Epidermal melanocyte (primary cell): ENCODE data around the gene MRPL34.
"Not testable (repeated sequence)": the region's sequence is repeated elsewhere in the genome, so short reads cannot be mapped to it uniquely, and the experiment has no call there.

Experiments used
- DNase-seq: peaks from one replicate; pipeline ENCODE4 v3.0.0; 2011; ENCODE audit warnings: low spot score; ENCODE audit not compliant: insufficient read length

Gene MRPL34

GRCh38 chr19:17305517-17306284 lies at the start of gene MRPL34:
Gene MRPL34, plus strand, starts transcription at chr19:17305872. Its CDS starts 21 bp downstream, at chr19:17305893.
- peak; percentile 84 for DNase-seq

- no peak for DNase-seq
Observed at GRCh38 chr19:17256130-17256529, 49.5 kb upstream of the MRPL34 start.

GRCh38 chr19:17259118-17259780 lies 46.4 kb upstream of the MRPL34 start:
- no peak for DNase-seq

GRCh38 chr19:17259934-17260333 lies 45.7 kb upstream of the MRPL34 start:
- no peak for DNase-seq

- DNase-seq = peak; percentile 84
Observed at GRCh38 chr19:17260842-17261325, 44.8 kb upstream of the MRPL34 start.

GRCh38 chr19:17262557-17262956 lies 43.1 kb upstream of the MRPL34 start:
- DNase-seq = no peak

GRCh38 chr19:17263712-17264640 lies 41.7 kb upstream of the MRPL34 start:
- DNase-seq = no peak

- no peak for DNase-seq
Observed at GRCh38 chr19:17264641-17264979, 41.1 kb upstream of the MRPL34 start, which contains the start of gene USHBP1. Gene USHBP1, minus strand, starts transcription at chr19:17264745. Its CDS starts 446 bp downstream, at chr19:17264299.

- DNase-seq = no peak
Observed at GRCh38 chr19:17266026-17266425, 39.6 kb upstream of the MRPL34 start.

GRCh38 chr19:17266589-17266974 lies 39.1 kb upstream of the MRPL34 start:
- DNase-seq = no peak

GRCh38 chr19:17266975-17267788 lies 38.5 kb upstream of the MRPL34 start, which contains the start of gene BABAM1:
Gene BABAM1, plus strand, starts transcription at chr19:17267443. Its CDS starts 1,364 bp downstream, at chr19:17268807.
- DNase-seq = peak; percentile 100

GRCh38 chr19:17268754-17269153 lies 36.9 kb upstream of the MRPL34 start:
- no peak for DNase-seq

- DNase-seq = not testable (repeated sequence)
Observed at GRCh38 chr19:17274892-17275291, 30.8 kb upstream of the MRPL34 start.

- DNase-seq = no peak
Observed at GRCh38 chr19:17275441-17276175, 30.1 kb upstream of the MRPL34 start.

- DNase-seq = no peak
Observed at GRCh38 chr19:17279436-17279835, 26.2 kb upstream of the MRPL34 start.

GRCh38 chr19:17281391-17282304 lies 24.0 kb upstream of the MRPL34 start, which contains the start of gene ANKLE1:
Gene ANKLE1, plus strand, starts transcription at chr19:17281901. Its CDS starts 20 bp downstream, at chr19:17281921.
- no peak for DNase-seq

- DNase-seq = peak; percentile 83
Observed at GRCh38 chr19:17282488-17283125, 23.1 kb upstream of the MRPL34 start.

GRCh38 chr19:17283504-17283996 lies 22.1 kb upstream of the MRPL34 start:
- DNase-seq = no peak
